Kidney epithelial cell (primary cell): ENCODE measurements around the gene GMPR. TPM values are rescaled to one million over a fixed set of nuclear protein-coding genes. Genes with fewer than 3 reads are reported as not detected.
"Not testable (repeated sequence)": the region's sequence is repeated elsewhere in the genome, so short reads cannot be mapped to it uniquely, and the experiment has no call there.

Experiments
- DNase-seq: peaks from one replicate; pipeline ENCODE4 v3.0.0-alpha.2; 2010; ENCODE audit warnings: low read depth
- H3K27me3 ChIP-seq: 2 replicates; pipeline ENCODE4 v1.6.0; 2011; ENCODE audit warnings: low read length; ENCODE audit not compliant: control insufficient read depth, insufficient read depth
- H3K36me3 ChIP-seq: 2 replicates; pipeline ENCODE4 v1.5.1; 2011; ENCODE audit warnings: low read length; ENCODE audit not compliant: control insufficient read depth, insufficient read depth
- H3K4me3 ChIP-seq: 2 replicates; pipeline ENCODE4 v1.5.1; 2011; ENCODE audit warnings: low read depth, mild to moderate bottlenecking, control low read depth, low read length
- CTCF ChIP-seq: IDR thresholded peaks from 2 replicates; pipeline ENCODE4 v1.5.1; 2011; ENCODE audit warnings: mild to moderate bottlenecking, moderate library complexity, low read length, control low read depth, inconsistent platforms; ENCODE audit not compliant: insufficient read depth, poor library complexity, severe bottlenecking
- total RNA-seq: library from RNA; depleted of rRNA; stranded (reverse); fragments of >200 nt; gene quantifications from 2 replicates; pipeline ENCODE4 v1.2.3, GENCODE V29; 2015

GMPR gene
- total RNA-seq, 1 donor from 2014 or later, result 2.5 TPM

- H3K27me3 ChIP-seq, result no peaks in the 10 kb centered on the region
- no peak for TF ChIP-seq CTCF
- H3K4me3 ChIP-seq, result no peak overlapping the region
- no peak for DNase-seq
- H3K36me3 ChIP-seq, result no peaks in the 10 kb centered on the region
Observed at GRCh38 chr6:16264785-16265184, 26.4 kb downstream of the GMPR start.

- Histone ChIP-seq H3K36me3 (no peaks in the 10 kb centered on the region), H3K4me3 (no peak overlapping the region), H3K27me3 (no peaks in the 10 kb centered on the region)
- no peak for DNase-seq
- no peak for TF ChIP-seq CTCF
Observed at GRCh38 chr6:16265351-16266341, 27.3 kb downstream of the GMPR start.

GRCh38 chr6:16267428-16268263 is 29.3 kb downstream of the GMPR start:
- Histone ChIP-seq H3K4me3 (no peak overlapping the region), H3K36me3 (no peaks in the 10 kb centered on the region), H3K27me3 (no peaks in the 10 kb centered on the region)
- no peak for TF ChIP-seq CTCF
- no peak for DNase-seq

- H3K36me3 ChIP-seq, H3K27me3 ChIP-seq, H3K4me3 ChIP-seq, DNase-seq: not testable (repeated sequence)
Observed at GRCh38 chr6:16269442-16270070, 31.2 kb downstream of the GMPR start.

GRCh38 chr6:16270178-16270794 is 31.9 kb downstream of the GMPR start:
- no peak overlapping the region for H3K4me3 ChIP-seq
- no peaks in the 10 kb centered on the region for H3K36me3 ChIP-seq
- DNase-seq, result no peak
- H3K27me3 ChIP-seq, result no peaks in the 10 kb centered on the region
- TF ChIP-seq CTCF, result no peak
